PFSK-1 (cell line): Measurements from ENCODE around the gene TSPYL2.

Source experiments
- FOXP2 ChIP-seq: optimal IDR thresholded peaks from 2 replicates; pipeline ENCODE3; 2011; ENCODE audit warnings: borderline replicate concordance, control low read depth, inconsistent platforms; ENCODE audit not compliant: insufficient read depth; ENCODE audit errors: extremely low read length, extremely low read depth
- POLR2AphosphoS5 ChIP-seq: IDR thresholded peaks from 2 replicates; pipeline ENCODE4 v1.6.1; 2012; ENCODE audit warnings: low read depth, mild to moderate bottlenecking, control low read depth, low read length, moderate library complexity
- REST ChIP-seq, 2 experiments: IDR thresholded peaks; 2 replicates each; pipeline versions ENCODE4 v1.6.1 to v1.8.0; 2011 to 2012; ENCODE audit warnings: low read depth in 2 of 2, low read length in 2 of 2, control low read depth in 1 of 2, inconsistent platforms in 1 of 2, mild to moderate bottlenecking in 1 of 2, moderate library complexity in 1 of 2; ENCODE audit not compliant: insufficient read depth in 1 of 2
- SIN3A ChIP-seq: IDR thresholded peaks from 2 replicates; pipeline ENCODE4 v1.6.1; 2012; ENCODE audit warnings: mild to moderate bottlenecking, low read length, moderate library complexity, borderline replicate concordance; ENCODE audit not compliant: insufficient read depth
- TAF1 ChIP-seq: IDR thresholded peaks from 2 replicates; pipeline ENCODE4 v1.6.1; 2012; ENCODE audit warnings: low read length, control low read depth, borderline replicate concordance; ENCODE audit not compliant: insufficient read depth

DNA sequence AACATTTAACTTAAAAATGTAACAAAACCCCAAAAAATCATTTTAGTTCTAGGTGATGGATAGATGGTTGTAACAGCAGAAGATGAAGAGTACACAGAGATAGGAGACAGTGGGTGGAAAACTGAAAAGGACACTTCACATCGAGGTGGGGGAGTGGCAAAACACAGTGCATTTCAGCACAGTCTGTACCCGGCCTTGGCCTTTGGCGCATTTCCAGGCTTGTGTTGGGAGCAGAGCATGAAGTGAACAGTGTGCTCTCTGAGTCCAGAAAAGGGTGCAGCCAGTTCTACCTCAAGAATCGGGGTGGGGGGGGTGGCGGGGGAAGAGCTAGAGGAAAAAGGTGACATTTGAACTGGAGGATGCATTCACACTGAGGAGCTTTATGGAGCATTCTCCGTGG is 4.3 kb downstream of the TSPYL2 start:
- TF ChIP-seq TAF1 (no peak), REST (IDR thresholded peaks at IDR 0.05; ENCODE audit: insufficient read depth in 1 of 2, low read depth in 2 of 2, low read length in 2 of 2) (no peak), POLR2AphosphoS5 (no peak), SIN3A (no peak), FOXP2 (no peak)
